Colonic mucosa (tissue), 4 donors: Measurements from ENCODE around the gene CFAP74. TPM values are rescaled to one million over a fixed set of nuclear protein-coding genes. Genes with fewer than 3 reads are reported as not detected.

ENCODE experiments used
- DNase-seq: peaks from one replicate; pipeline ENCODE4 v3.0.0-alpha.2; 2020
- H3K27ac ChIP-seq: fragments of 200-600 bp; one replicate; pipeline ENCODE4 v1.8.0; 2021
- H3K27me3 ChIP-seq: fragments of 200-600 bp; one replicate; pipeline ENCODE4 v1.8.0; 2021
- H3K36me3 ChIP-seq: fragments of 200-600 bp; one replicate; pipeline ENCODE4 v1.8.0; 2021
- H3K4me1 ChIP-seq: fragments of 200-600 bp; one replicate; pipeline ENCODE4 v1.8.0; 2021; ENCODE audit warnings: mild to moderate bottlenecking
- H3K4me3 ChIP-seq: fragments of 200-600 bp; one replicate; pipeline ENCODE4 v1.8.0; 2021
- H3K9ac ChIP-seq, 2 donors: one replicate each; pipeline ENCODE4 v1.7.0; 2013; ENCODE audit warnings: control low read depth in 2 of 2, low read depth in 2 of 2, low read length in 2 of 2
- H3K9me3 ChIP-seq: fragments of 200-600 bp; one replicate; pipeline ENCODE4 v1.8.0; 2021
- CTCF ChIP-seq: fragments of 200-600 bp; IDR thresholded peaks from one replicate; pipeline ENCODE4 v1.8.0; 2022; ENCODE audit warnings: antibody characterized with exemption, mild to moderate bottlenecking
- intact Hi-C: fragments of 100-400 bp; cut with DNase I; formaldehyde crosslinking; loops from one replicate; pipeline ENCODE4 v1.14.1; 2022
- total RNA-seq, 2 donors: library from RNA; stranded (reverse); fragmentation: NEBNext Ultra II Directional in 1 of 2; extraction: Animal tissue kit (Norgen Biotek cat#: 25700) in 1 of 2; gene quantifications; one replicate each; pipeline ENCODE4 v1.2.1, GENCODE V29; 2021
- donor health status: healthy.
- donor health status: DM: no; HTN: no; CAD: no.
- donor health status: DM: no; HTN: no; CAD: no.

Gene CFAP74
- total RNA-seq, 2 donors from 2014 or later, result 0.10 to 0.16 TPM

GRCh38 chr1:1927751-1928150, 75.8 kb downstream of the CFAP74 start:
- Histone ChIP-seq H3K27me3 (no peaks in the 10 kb centered on the region), H3K4me1 (no peaks in the 10 kb centered on the region), H3K36me3 (no peaks in the 10 kb centered on the region), H3K4me3 (no peak overlapping the region), H3K27ac (no peak overlapping the region), H3K9ac (no peak overlapping the region), H3K9me3 (no peaks in the 10 kb centered on the region)
- intact Hi-C loops, result no loop called here
- DNase-seq, result no peak
- TF ChIP-seq CTCF, result no peak

GRCh38 chr1:1926886-1927660, 76.5 kb downstream of the CFAP74 start:
- no peaks in the 10 kb centered on the region for H3K9me3 ChIP-seq
- no peaks in the 10 kb centered on the region for H3K4me1 ChIP-seq
- no peaks in the 10 kb centered on the region for H3K27me3 ChIP-seq
- no peak overlapping the region for H3K9ac ChIP-seq
- TF ChIP-seq CTCF, result no peak
- H3K4me3 ChIP-seq, result no peak overlapping the region
- no peak for DNase-seq
- H3K36me3 ChIP-seq, result no peaks in the 10 kb centered on the region
- no peak overlapping the region for H3K27ac ChIP-seq
- intact Hi-C loops, result no loop called here

GRCh38 chr1:1926346-1926811, 77.2 kb downstream of the CFAP74 start:
- Histone ChIP-seq H3K9me3 (no peaks in the 10 kb centered on the region), H3K27ac (no peak overlapping the region), H3K27me3 (no peaks in the 10 kb centered on the region), H3K4me1 (no peaks in the 10 kb centered on the region), H3K9ac (no peak overlapping the region), H3K4me3 (no peak overlapping the region), H3K36me3 (no peaks in the 10 kb centered on the region)
- no peak for DNase-seq
- no peak for TF ChIP-seq CTCF
- intact Hi-C loops, result no loop called here

GRCh38 chr1:1925437-1926345, 77.9 kb downstream of the CFAP74 start:
- Histone ChIP-seq H3K9me3 (no peaks in the 10 kb centered on the region), H3K9ac (no peak overlapping the region), H3K27me3 (no peaks in the 10 kb centered on the region), H3K27ac (no peak overlapping the region), H3K4me1 (no peaks in the 10 kb centered on the region), H3K36me3 (no peaks in the 10 kb centered on the region), H3K4me3 (no peak overlapping the region)
- intact Hi-C loops, result no loop called here
- TF ChIP-seq CTCF, result no peak
- no peak for DNase-seq

- intact Hi-C loops, result no loop called here
- Histone ChIP-seq H3K27me3 (no peaks in the 10 kb centered on the region), H3K9ac (no peak overlapping the region), H3K36me3 (no peaks in the 10 kb centered on the region), H3K4me1 (peaks cover 3% of the 10 kb centered on the region), H3K9me3 (no peaks in the 10 kb centered on the region), H3K27ac (no peak overlapping the region), H3K4me3 (no peak overlapping the region)
- DNase-seq, result no peak
- TF ChIP-seq CTCF, result no peak
Observed at GRCh38 chr1:1924849-1925248, 78.7 kb downstream of the CFAP74 start.
